Stimulated activated CD8-positive, alpha-beta memory T cell treated with anti-CD3 and anti-CD28 coated beads, Interleukin-12 subunit alpha, Interleukin-12 subunit beta, amount 100 ng/mL, for 24 hours (primary cell): ENCODE data around the gene GRID1.

Source experiments
- DNase-seq: peaks from one replicate; pipeline ENCODE4 v3.0.0-alpha.2; 2020; ENCODE audit errors: extremely low read depth

The GRID1 gene

DNA sequence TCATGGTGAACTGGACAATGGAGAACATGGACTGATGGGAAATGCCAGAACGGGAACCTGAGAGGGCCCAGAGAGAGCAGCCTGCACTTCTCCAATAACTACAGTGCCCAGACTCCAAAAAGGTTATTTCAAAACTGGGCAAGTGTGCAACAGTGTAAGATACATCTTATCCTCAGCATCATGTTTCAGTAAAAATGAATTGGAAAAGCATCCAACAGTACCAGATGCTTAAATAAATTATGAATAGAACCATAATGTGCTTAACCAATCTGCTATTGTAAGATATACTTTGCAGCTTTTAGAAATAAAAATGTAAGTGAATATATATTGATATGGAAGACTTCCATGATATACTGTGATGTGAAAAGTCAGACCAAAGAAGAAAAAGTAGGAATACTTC lies 303.3 kb downstream of the GRID1 start:
- DNase-seq, result no peak

DNA sequence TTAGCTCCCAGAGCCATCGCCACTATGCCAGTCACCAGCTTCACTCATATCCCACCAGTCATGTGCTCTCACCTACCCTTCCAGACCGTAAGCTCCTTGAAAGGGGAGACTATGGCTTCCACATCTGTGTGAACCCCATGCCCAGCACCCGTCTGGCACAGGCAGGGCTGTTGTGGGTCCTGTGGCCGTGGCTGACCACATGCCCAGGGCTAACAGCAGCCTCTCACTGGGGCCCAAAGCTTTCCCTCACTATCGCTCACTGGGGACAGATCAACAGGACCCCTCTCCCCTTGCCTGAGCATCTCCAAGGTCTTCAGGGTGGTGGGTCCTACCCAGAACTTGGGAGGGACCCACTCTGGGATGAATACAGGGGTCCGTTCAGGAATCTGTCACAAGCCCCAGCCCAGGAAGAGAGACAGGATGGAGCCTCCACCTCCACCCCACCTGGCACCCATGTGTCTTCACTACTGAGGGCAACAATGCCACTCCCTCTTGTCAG lies 303.9 kb downstream of the GRID1 start:
- DNase-seq, result no peak

DNA sequence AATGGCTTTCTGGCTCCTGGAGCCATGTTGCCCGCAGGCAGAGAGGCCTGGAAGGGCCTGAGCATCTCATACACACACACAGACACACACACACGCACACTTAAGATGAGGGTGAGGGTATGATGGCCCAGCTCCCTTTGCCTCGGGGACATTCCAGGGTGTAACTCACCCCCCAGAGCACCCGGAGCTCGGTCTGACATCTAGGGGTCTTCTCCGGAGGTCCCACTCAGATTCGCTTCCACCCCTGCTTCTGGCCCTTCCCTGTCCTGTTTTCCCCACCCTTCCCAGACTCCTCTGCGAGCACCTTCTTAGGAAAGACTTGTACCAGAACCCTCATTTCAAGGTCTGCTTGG lies 304.4 kb downstream of the GRID1 start:
- DNase-seq, result no peak

DNA sequence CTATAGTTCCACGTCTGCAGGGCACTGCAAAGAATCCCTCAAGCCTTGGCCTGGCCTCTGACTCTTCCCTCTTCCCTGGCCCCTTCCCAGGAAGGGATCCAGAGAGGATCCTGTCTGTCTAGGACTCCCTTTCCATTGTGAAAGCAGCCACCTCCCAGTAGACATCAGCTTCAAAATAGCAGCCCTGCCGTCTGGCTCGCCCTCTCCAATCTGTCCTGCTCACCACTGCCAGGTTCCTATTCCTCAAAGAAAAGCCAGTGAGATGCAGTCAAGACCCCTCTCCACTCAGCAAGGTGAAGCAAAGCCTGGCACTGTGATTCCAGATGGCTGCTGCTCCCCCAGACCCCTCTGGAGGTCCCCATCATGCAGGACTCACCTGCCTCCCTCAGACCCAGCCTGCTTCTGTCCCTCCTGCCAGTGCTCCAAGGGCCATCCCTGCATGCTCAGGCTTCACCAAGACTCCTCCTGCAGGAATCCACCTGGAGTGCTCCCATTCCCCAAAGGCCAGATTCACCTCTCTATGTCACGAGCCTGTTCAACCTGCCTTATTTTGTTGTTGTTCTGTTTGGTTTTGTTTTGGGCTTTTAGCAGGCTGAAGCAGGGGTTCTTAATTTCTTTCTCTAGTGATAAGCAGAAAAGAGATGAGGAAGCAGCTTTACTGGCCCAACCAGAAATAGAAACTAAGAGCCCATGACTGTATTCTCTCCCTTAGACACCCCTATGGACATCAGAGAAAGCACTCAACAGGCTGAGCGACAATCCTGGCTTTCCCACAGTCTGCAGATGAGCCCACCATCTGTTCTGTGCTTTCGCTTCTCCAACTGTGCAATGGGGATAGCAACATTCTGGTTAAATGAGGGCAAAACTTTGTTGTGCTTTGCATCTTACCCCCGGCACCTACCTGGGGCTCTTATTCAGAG lies 305.1 kb downstream of the GRID1 start:
- no peak for DNase-seq

DNA sequence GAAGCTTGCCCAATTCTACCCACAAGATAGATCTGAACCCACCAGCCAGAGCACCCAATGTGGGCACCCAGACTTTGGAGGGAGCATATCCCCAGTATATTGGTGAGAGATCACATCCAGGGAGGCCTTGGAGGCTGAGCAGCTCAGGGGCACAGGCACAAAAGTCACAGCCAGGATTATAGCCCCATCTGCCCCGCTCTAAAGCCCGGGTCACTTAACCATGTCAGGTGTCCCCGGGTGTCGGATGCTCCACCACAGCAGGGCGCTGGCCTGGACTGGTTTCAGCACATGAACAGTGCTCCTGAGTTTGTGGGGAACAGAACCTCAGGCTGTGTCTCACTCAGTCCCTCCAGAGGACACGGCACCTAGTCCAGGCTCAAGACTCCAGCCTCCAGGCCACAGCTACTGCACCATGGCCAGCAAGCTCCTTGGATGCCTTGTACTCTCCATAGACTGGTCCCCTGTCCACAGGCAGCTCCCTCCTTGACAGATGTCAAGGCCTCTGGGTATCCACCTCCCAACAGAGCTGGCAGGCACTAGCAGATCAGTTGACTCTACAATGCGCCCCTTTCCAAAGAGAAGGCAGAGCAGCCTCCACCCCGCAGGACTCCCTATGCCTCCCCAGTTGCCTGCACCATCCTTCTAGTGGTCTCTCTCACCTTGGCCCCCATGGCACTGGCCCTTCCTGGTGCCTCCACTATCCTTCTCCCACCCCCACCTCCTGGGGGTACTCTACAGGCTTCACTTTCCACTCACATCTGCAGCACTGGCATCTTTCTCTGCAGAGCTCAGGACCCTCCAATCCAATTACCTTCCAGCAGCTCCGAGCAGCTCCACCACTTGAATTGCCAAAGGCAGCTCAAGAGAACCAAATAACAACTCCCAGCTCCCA lies 306.0 kb downstream of the GRID1 start:
- DNase-seq, result no peak

DNA sequence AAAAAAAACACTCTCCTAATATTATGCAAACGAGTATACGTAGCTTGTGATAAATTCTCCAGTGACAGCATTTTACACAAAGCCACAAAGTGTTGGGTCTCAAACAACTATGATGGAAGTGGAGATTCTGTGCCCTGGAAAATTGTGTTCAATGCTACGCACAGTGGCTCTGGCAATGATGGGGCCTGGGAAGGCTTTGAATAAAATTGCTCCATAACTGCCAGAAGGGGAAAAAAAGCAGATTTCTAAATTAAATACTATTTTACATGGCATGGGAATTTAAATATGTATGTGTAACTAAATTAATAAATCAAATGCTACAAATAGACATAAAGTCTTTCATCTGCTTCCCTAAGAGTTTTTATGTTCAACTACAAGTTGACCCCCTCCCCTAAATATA lies 306.7 kb downstream of the GRID1 start:
- DNase-seq, result no peak

DNA sequence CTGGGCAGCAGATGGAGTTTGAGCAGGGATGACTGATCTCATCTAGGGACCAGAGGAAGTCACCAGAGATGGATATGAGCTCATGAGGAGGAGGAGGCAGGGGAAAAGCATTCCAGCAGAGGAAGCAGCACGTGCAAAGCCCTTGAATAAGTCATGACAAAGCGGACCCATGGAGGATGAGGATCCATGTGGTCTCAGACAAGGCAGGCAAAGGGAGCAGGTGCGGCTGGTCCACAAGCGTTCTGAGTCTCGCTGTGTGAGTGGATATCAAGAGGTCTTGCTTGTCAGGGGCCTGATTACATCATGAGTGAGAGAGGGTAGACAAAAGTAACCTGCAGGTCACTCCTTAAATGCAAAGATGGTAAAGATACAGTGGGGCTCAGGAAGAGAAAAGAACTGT lies 307.6 kb downstream of the GRID1 start:
- DNase-seq, result no peak

DNA sequence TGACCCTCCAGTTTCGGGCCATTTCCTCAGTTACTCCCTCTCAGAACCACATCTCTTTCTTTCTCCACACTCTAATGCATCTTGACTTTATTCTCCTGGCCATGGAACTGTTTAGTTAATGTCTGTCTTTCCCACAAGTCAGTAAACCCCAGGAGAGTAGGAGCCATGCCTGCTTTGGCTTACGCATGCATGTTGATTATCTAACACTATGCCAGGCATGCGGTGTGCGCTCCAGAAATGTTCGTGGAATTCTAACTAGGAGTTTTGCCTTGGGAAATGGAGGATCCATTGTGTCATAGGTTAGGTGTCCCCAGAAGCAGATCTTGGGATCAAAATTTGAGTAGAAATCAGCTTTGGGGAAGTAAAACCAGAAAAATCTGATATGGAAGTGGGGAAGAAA lies 308.9 kb downstream of the GRID1 start:
- no peak for DNase-seq

DNA sequence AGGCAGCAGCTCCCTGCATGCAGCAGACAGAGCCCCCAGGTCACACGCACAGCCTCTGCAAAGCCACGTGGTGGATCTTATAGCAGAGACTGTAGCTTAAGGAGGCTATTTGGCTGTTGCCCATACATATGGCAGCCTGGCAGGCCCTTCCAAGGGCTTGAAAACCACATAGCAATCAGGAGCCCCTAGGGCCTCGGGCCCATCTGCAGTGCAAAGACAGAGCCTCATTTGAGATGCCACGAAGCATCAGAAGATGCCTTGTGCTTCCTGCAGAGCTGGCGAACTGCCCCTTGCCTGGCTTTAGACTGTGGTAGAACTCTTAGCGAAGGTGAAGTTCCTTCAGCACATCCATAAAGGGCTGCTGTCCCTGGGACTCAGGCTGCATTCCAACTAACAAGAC lies 309.9 kb downstream of the GRID1 start:
- no peak for DNase-seq

DNA sequence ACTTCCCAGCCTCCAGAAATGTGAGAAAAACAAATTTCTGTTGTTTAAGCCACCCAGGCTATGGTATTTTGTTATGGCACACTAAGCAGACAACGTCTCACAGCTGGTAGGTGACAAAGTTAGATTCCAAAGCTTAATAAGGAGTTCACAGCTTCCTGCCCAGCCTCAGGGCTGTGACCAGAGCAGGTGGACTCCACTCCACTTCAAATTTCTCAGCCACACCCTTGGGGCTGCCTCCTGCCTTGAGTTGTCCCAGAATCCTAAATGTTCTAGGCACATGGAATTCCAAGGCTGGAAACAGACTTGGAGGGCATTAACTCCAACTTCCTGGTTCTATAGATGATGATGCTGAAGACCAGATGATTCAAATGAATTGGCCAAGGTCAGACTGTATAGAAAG lies 310.7 kb downstream of the GRID1 start:
- no peak for DNase-seq

DNA sequence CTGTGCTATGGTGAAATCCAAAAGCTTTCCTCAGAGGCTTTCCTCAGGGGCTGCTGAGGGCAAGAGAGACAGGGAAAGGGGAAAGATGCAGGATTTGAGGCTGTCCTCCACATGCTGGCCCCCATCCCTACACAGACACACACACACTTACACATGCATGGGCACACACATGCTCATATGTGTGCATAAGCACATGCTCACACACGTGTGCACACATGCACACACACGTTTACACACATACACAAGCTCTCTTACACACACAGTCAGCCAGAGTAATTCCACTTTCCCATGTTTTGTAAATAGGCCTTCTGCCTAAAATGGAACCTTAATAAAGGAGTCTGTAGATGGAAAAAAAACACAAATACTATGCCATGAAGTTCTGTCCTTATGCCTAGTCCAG lies 312.9 kb downstream of the GRID1 start:
- no peak for DNase-seq

DNA sequence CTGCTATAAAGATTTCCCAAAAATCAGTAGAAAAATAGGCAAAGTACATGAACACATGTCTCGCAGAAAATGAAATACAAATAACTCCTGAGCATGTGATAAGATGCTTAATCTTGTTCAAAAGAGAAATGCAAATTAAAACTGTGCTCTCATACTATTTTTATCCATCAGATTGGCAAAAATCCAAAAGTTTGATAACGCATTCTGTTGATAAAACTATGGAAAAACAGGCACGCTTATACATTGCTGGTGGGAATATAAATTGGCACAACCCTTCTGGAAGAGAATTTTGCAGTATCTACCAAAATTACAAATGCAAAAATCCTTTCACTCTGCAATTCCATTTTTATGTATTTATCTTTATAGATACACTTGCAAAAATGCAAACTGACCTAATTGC lies 315.0 kb downstream of the GRID1 start:
- no peak for DNase-seq

DNA sequence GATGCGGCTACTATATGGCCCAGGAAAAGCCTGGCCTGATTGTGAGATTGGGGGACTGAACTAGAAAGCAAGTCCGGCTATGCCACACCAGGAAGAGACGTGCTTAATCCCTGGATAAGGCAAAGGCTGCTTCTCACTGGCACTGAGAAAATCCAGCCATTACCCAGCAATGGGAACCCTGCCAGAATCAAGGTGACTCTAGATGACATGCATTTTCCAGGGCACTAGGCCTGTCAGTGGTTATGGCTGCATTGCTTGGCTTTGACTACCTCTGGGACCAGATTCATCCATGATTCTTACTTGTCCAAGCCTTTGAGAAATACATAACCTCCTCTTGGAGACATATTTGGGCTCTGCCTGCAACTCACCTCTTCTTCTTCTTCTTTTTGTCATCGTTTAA lies 317.2 kb downstream of the GRID1 start:
- DNase-seq, result no peak

DNA sequence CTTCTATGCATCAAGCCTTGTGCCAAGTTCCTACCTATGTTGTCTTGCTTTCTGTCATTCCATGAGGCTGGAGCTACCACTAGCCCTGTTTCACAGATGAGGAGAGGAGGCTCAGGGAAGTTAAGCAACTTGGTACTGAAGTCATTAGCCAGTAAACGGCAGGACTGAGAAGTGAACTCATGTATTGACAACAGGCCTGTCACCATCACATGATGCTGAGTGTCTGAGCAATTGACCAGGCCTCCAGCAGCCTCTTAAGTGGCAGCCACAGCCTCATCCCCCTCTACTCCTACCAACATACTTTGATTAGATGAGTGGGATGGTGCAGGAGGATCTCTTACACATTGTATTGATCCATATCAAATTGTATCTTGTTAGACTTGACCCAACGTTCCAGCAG lies 317.6 kb downstream of the GRID1 start:
- DNase-seq, result no peak

DNA sequence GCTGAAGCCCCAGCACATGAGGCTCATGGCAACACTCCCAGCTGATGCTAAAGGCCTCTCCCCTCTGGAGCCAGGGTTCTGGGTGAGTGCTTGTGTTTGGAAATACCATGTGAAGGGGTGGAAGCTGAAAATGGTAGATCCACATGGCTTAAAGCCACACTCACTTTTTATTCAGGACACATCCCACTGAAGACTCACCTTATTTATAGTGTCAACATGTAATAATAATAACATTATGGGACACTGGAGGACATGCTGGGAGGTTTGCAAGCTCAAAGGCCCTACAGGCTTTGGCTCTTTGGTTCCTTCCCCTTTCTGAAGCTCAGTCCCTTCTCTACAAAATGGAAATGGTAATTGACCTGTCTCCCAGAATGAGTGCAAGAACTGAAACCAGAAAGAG lies 318.0 kb downstream of the GRID1 start:
- no peak for DNase-seq

DNA sequence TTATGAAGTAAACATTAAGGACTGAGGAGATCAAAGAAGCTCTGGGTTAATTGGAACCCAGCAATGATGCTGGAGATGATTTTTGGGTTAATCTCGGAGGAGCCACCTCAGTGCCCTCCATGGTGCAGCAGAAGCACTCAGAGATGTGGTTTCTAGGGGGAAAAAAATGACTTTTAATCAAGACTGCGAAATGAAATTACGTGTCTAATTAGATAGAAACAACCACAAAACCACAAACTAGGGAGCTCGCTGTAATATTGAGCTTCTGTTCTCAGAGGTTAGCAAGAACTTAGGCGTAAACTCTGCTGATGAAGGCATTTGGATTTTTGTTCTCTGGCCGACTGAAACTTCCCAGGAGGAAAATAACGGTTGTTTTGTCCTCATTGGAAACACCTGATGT lies 319.0 kb downstream of the GRID1 start:
- no peak for DNase-seq

DNA sequence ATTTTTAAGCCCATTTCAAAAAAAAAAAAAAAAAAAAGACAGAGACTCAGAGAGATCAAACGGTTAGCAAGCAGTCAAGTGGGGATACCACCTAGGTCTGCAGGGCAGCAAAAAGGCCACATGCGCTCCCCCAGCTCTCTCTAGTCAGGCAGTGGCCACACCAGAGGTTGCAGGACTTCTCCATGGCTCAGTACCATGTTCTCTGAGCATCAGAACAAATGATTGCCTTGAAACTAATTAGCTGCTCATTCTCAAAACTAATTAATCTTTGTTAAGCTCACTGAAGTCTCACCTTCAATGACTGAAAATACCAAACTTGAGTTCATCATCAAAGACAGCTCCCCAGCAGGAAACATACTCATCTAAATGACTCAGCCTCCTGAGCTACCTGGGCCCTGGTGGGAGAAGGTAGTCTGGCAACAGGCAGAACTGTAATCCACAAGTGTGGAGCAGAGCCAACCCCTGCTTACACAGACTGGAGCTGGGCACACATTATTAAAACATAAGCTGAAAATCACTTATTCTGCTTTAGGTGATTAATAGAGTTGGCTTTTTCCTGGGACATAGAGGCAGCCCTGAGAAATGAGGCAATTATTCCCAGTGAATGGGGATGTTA lies 319.6 kb downstream of the GRID1 start:
- DNase-seq, result no peak

DNA sequence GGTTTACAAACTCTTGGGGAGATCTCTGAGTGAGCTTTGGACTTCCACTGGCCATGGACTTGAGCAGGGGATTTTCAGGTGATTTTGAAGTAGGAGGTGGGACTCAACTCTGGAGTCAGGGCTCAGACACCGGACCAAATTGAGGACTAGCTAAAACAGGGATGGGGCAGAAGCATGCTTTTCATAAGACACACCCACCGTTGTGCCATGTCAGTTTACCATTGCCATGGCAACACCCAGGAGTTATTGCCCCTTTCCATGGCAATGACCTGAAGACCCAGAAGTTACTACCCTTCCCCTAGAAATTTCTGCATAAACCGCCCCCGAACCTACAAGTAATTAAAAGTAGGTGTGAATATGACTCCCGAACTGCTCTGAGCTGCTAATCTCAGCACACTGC lies 320.7 kb downstream of the GRID1 start:
- no peak for DNase-seq

DNA sequence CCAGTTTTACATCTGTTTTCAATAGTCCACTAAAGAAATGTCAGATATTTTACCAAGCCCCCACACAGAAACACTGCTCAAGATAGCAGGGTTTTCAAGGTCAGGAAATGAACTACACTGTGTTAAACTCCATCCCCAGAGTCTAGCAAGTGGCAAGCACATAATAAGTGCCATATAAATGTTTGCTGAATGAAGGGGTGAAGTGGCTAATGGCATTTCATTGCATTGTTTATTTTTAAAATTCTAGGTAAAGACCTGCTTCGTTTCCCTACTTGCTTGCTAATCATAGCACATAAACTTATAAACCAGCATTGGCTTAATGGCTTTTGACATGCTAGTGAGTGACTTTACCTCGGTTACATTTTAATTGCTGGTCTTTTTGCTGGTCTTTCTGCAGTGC lies 322.6 kb downstream of the GRID1 start:
- no peak for DNase-seq

DNA sequence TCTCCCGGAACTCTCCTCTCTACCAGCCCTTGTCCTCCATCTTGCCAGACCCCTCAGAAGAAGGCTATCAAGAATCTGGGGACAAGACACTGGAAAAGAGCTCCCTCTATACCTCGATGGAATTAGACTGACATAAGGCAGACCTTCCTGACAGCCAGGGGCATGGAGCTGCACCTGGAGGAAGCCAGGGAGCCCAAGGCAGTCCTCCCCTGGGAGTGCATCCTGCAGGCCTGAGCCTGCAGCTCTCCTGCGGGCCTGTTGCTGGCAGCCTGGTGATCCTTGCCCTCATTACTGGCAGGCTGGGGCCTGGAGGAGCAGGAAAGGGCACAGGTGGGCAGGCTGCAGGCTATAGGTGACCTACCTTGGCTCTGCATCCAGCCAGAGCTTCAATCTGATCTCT lies 323.4 kb downstream of the GRID1 start:
- DNase-seq, result no peak

DNA sequence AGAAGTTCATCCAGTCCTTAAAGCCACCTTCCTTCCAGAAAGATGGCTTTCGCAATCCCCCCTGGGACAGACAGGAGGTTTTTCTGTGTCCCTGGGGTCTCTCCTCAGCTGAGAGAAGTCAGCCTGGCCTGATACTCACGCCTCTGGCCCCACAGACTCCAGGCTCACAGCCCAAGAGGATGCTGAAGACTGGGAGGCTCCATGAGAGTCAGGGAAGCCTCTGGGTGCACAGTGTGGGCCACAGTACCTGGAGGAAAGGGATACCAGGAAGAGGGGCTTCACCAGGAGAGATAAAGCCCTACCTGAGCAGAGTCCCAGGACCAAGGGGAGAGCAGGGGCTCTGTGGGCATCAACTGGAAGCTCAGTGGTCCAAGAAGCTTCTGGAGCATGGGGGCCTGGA lies 324.4 kb downstream of the GRID1 start:
- DNase-seq, result no peak

DNA sequence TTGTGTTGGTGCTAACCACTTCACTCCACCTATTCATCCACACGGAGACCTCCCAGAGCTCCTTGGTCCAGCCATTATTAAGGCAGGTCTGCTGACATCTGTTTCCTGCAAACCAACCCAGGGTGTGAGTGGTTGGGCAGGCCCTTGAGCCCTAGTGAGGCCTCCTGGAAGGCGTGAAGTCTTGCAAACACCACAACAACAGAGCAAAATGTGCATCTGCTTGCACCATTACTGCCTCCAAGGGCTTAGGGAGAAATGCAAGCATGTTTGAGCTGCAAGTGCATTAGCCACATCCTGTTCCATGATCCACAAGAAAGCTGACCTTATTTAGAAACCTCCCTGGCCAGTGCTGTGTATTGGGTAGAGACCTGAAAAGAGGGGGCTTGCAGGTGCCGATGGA lies 325.5 kb downstream of the GRID1 start:
- no peak for DNase-seq

DNA sequence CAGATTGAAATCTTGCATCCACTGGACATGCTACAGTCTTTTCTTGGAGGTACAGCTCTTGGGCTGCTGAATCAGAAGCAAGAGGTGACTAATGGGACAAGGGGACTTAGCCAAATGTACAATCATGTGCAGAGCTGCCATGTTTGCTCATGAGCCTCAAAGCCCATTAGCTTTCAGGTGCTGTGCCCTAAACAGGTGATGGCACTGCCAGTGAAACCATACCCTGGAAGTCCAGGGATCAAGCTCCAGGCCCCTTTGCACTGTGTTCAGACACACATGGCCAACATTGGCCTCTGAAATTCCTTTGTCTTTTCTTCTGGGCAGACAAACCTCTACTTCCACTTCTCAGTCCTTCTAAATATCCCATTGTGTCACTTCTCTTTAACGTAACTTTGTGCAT lies 328.2 kb downstream of the GRID1 start:
- no peak for DNase-seq
